HG03565 (cell line): ENCODE measurements around the gene SLC39A1.

Experiments
- ATAC-seq: cut with Tn5 transposase; IDR thresholded peaks from one replicate; pipeline ENCODE4 v1.9.1; 2021; ENCODE audit warnings: mild to moderate bottlenecking, moderate library complexity; ENCODE audit not compliant: unreplicated experiment

The SLC39A1 gene

DNA sequence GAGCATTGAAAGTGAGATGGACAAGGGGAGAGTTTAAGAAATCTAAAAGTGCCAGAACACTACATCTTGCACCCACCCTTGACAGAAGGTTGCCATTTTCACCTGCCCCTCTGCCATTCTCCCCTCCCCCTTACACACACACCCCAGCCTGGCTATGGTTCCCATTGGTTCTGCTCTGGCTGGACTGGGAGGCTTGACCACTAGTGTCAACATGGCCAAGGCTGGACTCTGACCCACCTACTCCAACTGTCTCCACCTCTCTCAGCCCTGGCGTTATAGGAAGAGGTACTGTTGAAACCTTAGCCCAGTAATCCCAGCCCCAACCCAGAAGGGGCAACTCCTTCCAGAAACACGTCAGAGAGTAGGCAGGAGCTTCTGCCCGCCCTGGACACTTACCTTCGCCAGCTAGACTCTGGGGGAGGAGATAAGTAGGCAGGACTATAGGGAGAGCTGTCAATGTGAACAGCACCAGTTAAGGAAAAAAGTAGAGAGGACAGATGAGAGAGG is 9.4 kb downstream of the SLC39A1 start:
- ATAC-seq, result no peak

DNA sequence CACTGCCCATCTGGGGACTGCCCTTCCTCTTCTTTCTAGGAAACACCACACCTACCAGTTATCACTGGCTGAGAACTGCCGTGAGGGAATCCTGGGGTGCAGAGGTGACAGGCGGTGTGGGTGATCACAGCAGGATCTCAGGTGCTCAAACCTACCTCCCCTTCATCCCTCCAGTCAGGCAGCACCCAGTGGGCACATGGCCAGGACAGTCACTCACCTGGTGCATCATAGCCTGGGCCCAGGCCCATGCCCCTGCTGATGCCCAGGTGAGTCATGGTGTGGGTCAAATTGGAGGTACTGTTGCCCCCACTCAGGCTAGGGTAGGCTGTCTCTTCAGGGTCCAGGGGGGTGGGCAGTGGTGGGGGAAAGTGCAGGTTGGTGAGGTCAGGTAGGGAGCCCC is 11.5 kb downstream of the SLC39A1 start:
- ATAC-seq, result no peak

DNA sequence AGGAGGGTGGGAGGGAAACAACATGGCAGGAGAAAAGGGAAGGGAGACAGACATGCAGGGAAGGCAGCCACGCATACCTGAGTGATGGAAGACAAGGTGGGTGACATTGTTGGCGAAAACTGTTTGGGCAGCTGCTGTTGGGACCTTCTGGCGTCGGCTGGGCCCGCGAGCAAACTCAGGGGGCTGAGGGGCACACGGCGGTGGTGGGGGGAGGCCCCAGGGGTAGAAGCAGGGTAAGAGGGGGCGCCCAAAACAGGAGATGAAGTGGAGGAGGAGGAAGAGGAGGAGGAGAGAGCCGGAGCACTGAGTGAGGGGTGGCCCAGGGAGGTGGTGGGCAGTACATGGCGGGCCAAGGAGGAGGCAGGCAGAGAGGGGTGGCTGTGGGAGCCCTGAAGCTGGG is 12.2 kb downstream of the SLC39A1 start:
- ATAC-seq, result no peak

DNA sequence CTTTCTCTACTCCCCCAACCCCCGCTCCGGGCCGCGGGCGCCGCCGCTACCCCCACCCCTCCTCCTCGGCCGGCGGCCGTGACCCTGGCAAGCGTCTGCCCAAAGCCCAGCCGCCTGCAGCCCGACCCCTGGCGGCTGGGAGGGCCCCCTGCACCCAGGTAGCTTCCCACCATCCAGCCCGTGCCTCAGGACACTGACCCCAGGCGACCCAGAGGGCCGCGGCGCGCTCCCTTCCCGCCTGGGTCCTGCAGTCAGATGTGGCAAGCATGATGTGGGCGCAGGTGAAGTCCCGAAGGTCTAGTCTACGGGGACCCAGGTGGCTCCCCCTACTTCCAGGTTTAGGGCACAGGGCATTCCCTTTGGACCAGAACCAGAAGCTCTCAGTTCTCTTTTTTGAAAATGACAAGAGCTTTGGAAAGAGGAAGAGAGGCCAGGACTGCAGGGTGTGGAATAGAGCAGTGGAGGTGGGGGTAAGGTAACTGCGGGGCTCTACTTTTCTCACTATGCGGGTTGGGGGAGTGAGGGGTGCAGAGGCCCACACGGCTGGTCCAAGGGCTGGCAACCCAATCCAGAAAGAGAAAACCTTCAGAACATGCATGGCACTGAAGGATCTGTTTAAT is 16.6 kb downstream of the SLC39A1 start, which contains the start of gene DENND4B:
TSS of gene DENND4B (minus strand) at position 97 of the 620 bp plus-strand sequence. CDS start 2,344 bp downstream, outside the sequence.
- peak; percentile 47 for ATAC-seq

DNA sequence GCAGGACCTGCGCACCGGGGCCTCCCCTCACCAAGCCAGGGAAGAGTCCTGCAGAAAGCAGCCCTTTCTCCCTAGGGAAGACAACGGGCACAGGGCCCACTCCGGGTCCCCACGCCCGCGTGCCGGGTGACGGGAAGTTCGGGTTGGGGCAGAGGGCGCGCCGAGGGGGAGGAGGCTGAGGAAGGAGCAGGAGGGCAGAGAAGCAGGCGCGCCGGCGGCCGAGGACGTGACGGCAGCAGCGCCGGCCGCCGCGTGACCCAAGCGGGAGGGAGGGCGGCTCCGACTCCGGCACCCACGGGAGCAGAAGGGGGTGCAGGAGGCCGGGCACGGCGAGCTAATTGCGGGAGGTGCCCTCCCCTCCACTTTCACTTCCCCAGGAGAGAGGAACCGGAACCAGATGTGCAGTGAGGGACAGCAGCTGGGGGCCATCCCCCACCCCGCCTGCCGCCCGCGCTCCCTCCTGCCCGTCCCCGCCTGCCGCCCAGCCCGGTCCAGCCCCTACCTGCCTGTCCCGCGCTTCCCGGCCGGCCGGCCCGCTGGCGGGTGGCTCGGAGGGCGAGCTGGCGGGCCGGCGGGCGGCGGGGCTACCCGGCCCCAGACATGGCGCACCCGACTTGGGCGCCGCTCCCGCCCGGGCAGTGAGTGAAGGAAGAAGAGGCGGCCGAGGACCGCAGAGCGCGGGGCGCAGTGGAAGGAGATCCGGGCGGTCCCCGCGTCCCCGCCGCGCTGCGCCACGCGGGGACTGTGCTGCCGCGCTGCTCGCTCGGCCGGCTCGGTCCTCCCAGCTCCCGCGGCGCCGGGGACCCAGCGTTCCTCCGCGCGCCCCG is 17.3 kb downstream of the SLC39A1 start:
- ATAC-seq, result peak; percentile 55

DNA sequence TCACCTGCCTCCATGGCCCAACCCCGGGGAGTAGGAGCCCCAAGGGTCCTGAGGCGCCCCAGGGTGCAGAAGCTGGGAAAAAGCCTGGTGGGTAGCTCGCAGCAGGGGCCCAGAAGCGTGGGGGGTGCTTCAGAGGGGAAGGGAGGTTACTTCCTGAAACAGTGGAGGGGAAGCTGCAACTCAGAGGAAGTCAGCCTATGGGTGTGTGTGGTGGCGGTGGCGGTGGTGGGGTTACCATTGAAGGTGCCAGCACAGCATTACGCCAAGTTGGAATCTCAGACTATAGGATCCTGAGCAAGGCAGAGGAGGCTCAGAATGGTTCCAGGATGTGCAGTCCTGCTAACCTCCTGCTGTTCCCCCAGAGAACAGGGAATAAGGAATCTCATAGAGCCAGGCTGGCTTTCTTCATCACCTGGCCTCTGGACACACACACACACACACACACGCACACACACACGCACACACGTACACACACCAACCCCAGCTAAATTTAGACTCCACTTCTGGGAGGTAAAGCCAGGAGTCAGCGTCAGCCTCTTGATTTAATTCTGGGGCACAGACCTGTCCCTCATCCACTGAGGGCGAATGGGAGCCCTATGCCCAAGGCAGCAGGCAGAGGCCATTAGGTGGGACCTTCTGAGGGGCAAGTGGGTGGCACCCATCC is 18.1 kb downstream of the SLC39A1 start:
- ATAC-seq, result no peak

DNA sequence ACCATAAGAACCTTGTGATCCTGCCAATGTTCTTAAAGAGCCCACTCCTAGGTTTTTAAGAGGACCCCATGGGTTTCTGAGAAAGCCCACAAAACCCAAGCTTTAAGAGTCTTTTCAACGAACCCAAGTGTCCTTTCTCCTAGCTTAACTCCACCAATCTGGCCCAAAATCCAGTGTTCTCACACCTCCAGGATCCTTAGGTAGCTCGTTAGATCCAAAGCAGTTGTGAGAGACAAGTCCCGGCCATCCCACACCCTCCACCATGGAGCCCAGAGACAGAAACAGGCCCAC is 18.6 kb downstream of the SLC39A1 start:
- ATAC-seq, result no peak

DNA sequence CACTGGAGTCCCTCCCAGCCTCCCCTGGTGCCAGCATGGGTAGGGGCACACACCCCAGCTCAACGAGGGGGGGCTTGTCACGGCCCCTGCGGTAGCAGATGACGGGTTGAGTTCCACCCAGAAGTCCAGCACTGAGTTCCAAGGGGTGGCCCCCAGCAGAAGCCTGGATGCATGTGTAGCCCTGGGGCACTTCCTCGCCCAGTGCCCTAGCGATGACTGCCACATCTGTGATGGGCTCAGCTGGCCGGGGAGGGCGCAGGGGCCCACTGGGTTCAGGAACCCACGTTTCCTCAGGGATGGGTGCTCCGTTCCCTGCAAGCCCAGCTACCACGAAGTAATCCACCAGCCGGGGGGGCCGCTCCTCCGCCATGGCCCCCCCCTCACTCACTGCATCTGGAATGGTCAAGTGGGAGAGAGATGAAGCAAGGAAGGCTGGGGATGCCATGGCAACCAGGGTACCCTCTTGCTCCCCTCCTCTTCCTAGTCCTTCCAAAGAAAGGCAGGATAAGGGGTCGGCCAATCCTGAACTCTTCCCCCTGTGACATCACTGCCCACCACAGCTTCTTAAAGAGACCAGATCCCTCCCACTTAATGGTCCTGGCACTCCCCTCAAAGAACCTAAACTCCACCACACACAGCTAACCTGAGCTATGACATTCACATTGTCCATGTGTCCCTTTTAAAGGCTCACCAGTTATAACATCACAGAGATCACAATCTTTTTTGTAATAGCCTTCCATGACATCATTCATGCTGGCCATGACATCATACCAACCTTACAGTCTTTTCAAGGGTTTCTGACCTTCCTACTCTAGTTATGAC is 19.1 kb downstream of the SLC39A1 start:
- ATAC-seq, result no peak

DNA sequence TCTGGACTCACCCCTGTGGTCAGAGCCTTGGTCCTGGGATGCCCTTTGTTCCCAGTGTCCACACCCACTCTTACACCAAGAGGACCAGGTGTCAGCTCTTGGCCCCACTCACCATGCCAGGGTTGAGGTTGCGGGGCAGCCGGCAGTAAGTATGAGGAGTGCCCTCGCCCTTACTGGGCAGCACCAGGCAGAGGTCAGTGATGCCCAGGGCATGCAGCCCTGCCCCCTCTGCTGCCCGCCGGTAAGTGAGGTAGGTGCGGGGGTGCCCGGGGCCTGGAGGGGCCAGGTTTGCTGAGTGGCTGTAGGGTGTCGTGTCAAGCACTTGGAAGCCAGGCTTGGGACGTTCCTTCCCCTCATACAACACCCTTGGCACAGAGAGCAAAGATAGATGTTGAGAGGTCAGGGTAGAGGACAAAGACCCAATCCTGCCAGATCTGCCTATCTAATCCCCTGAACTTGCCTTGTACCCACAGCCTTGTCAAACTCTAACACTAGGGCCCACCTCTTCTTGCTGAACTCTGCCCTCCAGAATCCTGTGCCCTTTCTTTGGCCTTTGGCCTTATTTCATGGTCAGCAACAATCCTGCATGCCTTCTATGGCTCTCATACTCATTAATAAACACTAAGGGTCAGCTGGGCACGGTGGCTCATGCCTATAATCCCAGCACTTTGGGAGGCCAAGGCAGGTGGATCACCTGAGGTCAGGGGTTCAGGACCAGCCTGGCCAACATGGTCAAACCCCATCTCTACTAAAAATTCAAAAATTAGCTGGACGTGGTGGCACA is 20.4 kb downstream of the SLC39A1 start:
- no peak for ATAC-seq

DNA sequence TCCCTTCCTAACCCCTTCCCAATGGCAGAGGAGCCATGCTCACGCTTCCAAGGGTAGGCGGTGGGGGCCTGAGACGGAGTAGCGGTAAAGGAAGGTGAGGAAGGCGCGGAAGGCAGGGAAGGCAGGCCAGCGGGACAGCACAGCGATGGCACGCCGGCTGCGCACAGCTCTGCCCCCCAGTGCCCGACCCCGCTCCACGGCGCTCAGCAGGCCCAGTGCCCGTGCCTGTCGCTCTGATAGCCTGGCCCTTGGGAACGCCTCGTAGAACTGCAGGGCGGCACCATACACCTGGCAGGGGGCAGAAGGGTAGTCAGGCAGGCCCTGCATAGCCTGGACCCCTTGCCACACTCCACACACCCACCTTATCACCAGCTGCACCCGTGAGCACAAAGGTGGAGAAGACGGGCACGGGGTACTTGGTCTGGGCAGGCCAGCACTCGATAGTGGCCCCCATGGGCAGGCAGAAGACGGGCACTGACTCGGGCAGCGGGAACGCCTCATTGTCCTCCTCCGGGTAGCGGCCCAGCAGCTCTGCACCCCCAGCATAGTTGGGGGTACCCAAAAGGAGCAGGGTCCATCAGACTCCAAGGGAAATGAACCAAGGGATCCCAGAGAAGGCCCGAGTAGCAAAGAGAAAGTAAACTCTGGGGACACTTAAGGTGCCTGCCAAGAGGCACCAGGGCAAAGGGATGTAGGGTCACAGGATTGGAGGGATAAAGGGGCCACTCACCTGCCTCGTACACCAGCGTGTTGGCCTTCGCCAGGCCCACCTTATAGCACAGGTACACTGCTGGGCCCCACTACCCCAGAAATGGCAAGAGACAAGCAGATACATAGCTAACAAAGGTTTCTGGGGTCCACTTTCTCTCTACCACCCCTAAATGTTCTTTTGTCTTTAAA is 21.3 kb downstream of the SLC39A1 start:
- ATAC-seq, result no peak

DNA sequence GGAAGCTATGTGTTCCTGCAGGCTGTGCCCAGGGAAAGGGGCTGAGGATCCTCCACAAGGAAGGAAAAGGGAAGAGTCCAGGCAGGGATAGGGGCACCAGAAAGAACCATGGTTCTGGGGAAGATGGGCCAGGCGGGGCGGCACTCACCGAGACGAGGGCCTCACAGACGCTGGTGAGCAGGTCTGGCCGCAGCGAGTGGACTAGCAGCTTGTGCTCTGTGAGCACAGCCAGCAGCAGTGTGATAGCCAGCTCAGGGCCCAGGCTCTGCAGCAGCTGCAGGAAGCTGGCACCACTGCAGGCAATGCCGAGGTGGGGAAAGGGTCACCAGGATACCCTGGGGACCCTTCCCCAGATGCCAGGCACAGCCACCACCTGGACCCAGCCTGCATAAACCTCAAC is 22.6 kb downstream of the SLC39A1 start:
- no peak for ATAC-seq

DNA sequence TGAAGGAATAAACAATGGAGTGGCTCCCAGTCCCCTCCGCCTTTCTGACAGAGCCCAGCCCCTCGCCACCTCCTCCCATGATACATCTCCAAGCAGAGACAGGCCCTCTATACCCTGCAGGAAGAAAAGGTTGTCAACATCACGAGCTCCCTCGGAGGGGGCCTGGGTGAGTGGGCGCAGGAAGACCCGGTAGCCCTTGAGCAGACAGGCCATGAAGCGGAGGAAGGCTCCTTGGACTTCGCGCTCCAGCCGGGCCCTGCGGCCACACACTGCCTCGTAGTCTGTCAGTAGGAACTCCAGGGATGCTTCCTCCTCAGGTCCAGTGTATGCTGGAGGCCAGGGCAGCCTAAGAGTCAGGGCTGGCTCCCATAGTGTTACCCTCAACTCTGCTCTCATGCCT is 23.9 kb downstream of the SLC39A1 start:
- ATAC-seq, result no peak

DNA sequence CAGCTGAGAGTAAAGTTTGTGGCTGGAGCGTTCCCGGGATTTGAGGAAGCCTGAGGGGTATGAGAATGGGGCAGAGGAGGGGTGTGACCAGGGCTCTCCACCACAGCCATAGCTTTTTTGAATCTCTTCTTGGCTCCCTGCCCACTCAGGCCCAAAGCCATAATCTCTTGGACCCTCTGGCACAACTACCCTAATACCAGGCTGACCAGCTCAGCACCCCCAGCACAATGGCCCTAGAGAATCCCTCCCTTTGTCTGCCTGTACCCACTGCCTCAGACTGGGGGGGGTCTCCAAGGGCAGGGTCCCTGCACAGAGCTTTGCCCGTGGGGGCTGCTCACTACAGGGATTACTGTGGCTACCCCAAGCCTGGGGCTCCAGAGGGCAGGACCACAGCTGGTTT is 24.3 kb downstream of the SLC39A1 start:
- ATAC-seq, result no peak

DNA sequence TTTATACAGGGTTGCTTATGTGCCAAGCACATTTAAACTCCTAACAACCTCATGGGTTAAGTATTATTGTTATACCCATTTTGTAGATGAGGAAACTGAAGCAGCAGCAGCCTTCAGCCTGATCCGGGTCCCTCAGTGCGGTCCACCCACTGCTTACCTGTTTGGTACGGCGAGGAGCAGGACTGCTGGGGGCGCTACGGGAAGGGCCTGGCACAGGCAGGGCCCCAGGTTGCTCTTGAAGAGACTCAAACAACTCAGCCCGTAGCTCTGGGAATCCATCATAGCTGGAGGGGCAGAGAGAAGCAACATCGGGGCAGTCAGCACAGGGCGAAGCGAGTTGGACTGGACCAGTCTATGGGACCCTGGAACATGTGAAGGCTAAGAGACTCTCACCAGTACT is 26.0 kb downstream of the SLC39A1 start:
- ATAC-seq, result no peak

DNA sequence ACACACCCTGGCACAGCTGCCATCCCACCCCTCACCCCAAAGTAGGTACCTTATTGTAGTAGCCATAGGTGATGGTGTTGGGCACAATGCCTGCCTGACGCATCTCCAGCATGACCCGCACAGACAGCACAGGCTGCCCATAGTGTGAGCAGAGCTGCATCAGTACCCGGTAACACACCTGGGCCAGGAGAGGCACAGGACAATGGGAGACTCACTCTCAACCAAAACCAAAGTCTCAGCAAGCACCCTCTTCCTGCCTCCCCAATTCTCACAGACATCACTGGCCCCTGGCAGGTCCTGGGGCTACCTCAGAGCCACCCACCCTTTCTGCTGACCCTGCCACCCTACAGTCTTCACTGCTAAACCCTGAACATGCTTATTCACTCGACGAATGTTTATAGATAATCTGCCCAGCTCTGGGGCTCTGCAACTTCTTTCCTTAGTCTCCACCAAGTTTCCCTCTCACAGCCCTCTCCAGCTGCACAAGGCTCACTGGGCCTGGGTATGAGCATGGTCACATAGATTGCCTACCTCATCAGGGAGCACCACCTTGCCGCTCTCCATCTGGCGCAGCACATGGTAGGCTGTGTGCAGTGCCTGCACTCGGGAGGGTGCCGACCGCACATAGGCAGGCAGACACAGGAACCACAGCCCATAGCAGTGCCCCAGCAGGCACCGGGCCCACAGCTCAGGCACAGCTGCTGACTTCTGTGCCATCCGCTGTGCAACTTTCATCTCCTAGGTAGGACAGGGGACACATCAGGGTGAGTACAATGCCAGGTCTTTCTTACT is 27.1 kb downstream of the SLC39A1 start:
- no peak for ATAC-seq

DNA sequence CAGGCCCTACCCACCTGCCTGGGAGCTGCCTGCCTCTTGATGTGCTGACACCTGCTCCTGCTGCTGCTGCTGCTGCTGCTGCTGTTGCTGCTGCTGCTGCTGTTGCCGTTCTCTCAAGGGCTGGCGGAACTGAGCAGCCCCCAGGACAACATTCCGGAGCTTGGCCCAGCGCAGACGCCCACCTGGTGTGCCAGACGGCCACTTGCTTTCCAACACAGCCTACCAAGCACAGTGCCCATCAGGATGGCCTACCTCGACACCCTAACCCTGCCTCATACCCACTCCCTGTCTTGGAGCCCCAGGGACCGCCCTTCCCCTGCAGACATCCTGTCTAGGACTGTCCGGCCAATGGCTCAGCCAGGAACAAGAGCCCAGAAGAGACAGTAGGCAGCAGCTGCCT is 28.6 kb downstream of the SLC39A1 start:
- no peak for ATAC-seq

DNA sequence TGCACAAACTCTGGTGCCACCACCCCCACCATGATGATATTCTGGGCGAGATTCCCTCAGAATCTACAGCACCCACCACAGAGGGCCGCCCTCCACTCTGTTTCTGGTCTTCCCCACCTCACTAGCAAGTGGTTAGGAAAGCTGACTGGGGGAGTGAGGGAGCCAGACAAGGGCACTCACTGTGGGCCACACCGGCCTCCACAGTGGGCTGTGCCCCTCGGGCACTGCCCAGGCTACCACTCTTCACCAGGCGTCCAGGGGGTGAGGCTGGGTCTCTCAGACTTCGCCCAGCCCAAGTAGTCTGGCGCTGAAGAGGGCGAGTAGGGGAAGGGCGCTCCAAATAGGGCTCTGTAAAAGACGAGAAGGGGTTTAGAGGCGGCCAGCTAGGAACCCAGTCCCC is 29.4 kb downstream of the SLC39A1 start:
- ATAC-seq, result no peak

DNA sequence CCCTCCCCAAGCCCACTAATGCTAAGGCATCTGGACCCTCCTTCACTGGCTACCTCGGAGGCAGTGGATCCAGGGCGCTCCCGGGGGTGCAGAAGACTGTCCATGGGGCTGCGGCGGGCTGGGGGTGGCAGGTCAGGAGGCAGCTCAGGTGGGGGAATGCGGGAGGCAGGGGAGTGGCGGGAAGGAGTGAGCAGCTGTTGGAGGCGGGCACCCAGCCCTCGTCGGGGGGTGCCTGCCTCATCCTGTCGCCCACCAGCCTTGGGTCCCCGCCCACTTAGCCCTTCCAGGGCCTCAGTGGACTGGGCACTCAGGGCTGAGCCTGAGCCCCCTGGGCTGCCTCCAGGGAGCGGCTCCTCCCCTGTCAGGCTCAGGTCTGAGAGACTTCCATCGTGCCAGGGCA is 29.9 kb downstream of the SLC39A1 start:
- no peak for ATAC-seq
